Measurements from ENCODE around the gene CDKN1B. TPM values are rescaled to one million over a fixed set of nuclear protein-coding genes. Genes with fewer than 3 reads are reported as not detected.

CDKN1B gene
- total RNA-seq, 2 donors from 2014 or later, result 61.9 to 63.5 TPM

GRCh38 chr12:12715128-12715458, 2.1 kb upstream of the CDKN1B start:
- ATAC-seq (ENCODE audit: insufficient number of reproducible peaks, low FRiP score, low read depth) (no peak), DNase-seq (ENCODE audit: low spot score) (no peak)
- Histone ChIP-seq H3K27ac (peak overlapping the region; percentile 95 to 99), H3K4me3 (peak overlapping the region; percentile 98), H3K9me3 (no peaks in the 10 kb centered on the region), H3K36me3 (peaks cover 6% of the 10 kb centered on the region), H3K4me1 (ENCODE audit: control insufficient read depth in 1 of 2, low read depth in 2 of 2) (peaks cover 20 to 39% of the 10 kb centered on the region in 2 donors), H3K27me3 (replicated peaks; ENCODE audit: insufficient read depth) (no peaks in the 10 kb centered on the region)
- no peak for TF ChIP-seq CTCF (IDR thresholded peaks at IDR 0.05)

GRCh38 chr12:12715459-12716150, 1.6 kb upstream of the CDKN1B start:
- no peak for ATAC-seq (ENCODE audit: insufficient number of reproducible peaks, low FRiP score, low read depth)
- H3K27me3 ChIP-seq (replicated peaks; ENCODE audit: insufficient read depth), result no peaks in the 10 kb centered on the region
- peaks cover 6% of the 10 kb centered on the region for H3K36me3 ChIP-seq
- no peak for TF ChIP-seq CTCF (IDR thresholded peaks at IDR 0.05)
- peak overlapping the region; percentile 95 to 99 for H3K27ac ChIP-seq
- peak overlapping the region; percentile 98 for H3K4me3 ChIP-seq
- no peaks in the 10 kb centered on the region for H3K9me3 ChIP-seq
- H3K4me1 ChIP-seq (ENCODE audit: control insufficient read depth in 1 of 2, low read depth in 2 of 2), result peaks cover 25 to 44% of the 10 kb centered on the region in 2 donors
- DNase-seq (ENCODE audit: low spot score), result no peak

- Histone ChIP-seq H3K27me3 (replicated peaks; ENCODE audit: insufficient read depth) (no peaks in the 10 kb centered on the region), H3K36me3 (peaks cover 6% of the 10 kb centered on the region), H3K27ac (peak overlapping the region; percentile 95 to 99), H3K9me3 (no peaks in the 10 kb centered on the region), H3K4me1 (ENCODE audit: control insufficient read depth in 1 of 2, low read depth in 2 of 2) (peaks cover 32 to 50% of the 10 kb centered on the region in 2 donors), H3K4me3 (peak overlapping the region; percentile 98)
- ATAC-seq (ENCODE audit: insufficient number of reproducible peaks, low FRiP score, low read depth), result no peak
- DNase-seq (ENCODE audit: low spot score), result no peak
- TF ChIP-seq CTCF (IDR thresholded peaks at IDR 0.05), result no peak
These were observed 896 bp upstream of the CDKN1B start for GRCh38 chr12:12716151-12716792.

- Histone ChIP-seq H3K4me1 (ENCODE audit: control insufficient read depth in 1 of 2, low read depth in 2 of 2) (peaks cover 46 to 66% of the 10 kb centered on the region in 2 donors), H3K27ac (peak overlapping the region; percentile 95 to 99), H3K4me3 (peak overlapping the region; percentile 98), H3K9me3 (no peaks in the 10 kb centered on the region), H3K27me3 (replicated peaks; ENCODE audit: insufficient read depth) (no peaks in the 10 kb centered on the region), H3K36me3 (peaks cover 6% of the 10 kb centered on the region)
- ATAC-seq (ENCODE audit: insufficient number of reproducible peaks, low FRiP score, low read depth), result peak; percentile 5
- DNase-seq (ENCODE audit: low spot score), result no peak
- TF ChIP-seq CTCF (IDR thresholded peaks at IDR 0.05), result no peak
These were observed 615 bp downstream of the CDKN1B start for GRCh38 chr12:12717586-12718380.

GRCh38 chr12:12718381-12718759, 1.2 kb downstream of the CDKN1B start:
- H3K27me3 ChIP-seq (replicated peaks; ENCODE audit: insufficient read depth), result no peaks in the 10 kb centered on the region
- peak overlapping the region; percentile 95 to 99 for H3K27ac ChIP-seq
- TF ChIP-seq CTCF (IDR thresholded peaks at IDR 0.05), result no peak
- H3K4me1 ChIP-seq (ENCODE audit: control insufficient read depth in 1 of 2, low read depth in 2 of 2), result peaks cover 48 to 71% of the 10 kb centered on the region in 2 donors
- DNase-seq (ENCODE audit: low spot score) (no peak), ATAC-seq (ENCODE audit: insufficient number of reproducible peaks, low FRiP score, low read depth) (no peak)
- no peaks in the 10 kb centered on the region for H3K9me3 ChIP-seq
- H3K4me3 ChIP-seq, result peak overlapping the region; percentile 98
- peaks cover 6% of the 10 kb centered on the region for H3K36me3 ChIP-seq

Measured in thoracic aorta (tissue), 2 donors.